Mesendoderm (in vitro differentiated cells): ENCODE results near the gene SUSD3.
"Not testable (repeated sequence)": the region's sequence is repeated elsewhere in the genome, so short reads cannot be mapped to it uniquely, and the experiment has no call there.

Experiments used
- DNase-seq: peaks from one replicate; pipeline ENCODE4 v3.0.0; 2013
- H2AK5ac ChIP-seq: 2 replicates; pipeline ENCODE4 v1.6.1; 2013; ENCODE audit warnings: low read length, inconsistent platforms
- H2BK120ac ChIP-seq: 2 replicates; pipeline ENCODE4 v1.6.1; 2013; ENCODE audit warnings: low read depth, mild to moderate bottlenecking, low read length, moderate library complexity, mixed read lengths
- H2BK15ac ChIP-seq: replicated peaks from 2 replicates; pipeline ENCODE4 v1.6.1; 2013; ENCODE audit warnings: low read depth, mild to moderate bottlenecking, moderate library complexity
- H2BK5ac ChIP-seq: 2 replicates; pipeline ENCODE4 v1.6.1; 2013; ENCODE audit warnings: low read length, inconsistent platforms
- H3K18ac ChIP-seq: 2 replicates; pipeline ENCODE4 v1.6.1; 2013; ENCODE audit warnings: mild to moderate bottlenecking, low read length, mixed read lengths
- H3K23ac ChIP-seq: one replicate; pipeline ENCODE4 v1.6.1; 2013; ENCODE audit warnings: low read length
- H3K27ac ChIP-seq: 2 replicates; pipeline ENCODE4 v1.5.1; 2013; ENCODE audit warnings: low read depth, mild to moderate bottlenecking, inconsistent platforms, low read length, moderate library complexity
- H3K27me3 ChIP-seq: 2 replicates; pipeline ENCODE4 v1.6.1; 2013; ENCODE audit warnings: low read length, control low read depth, mild to moderate bottlenecking, inconsistent platforms; ENCODE audit not compliant: insufficient read depth, poor library complexity
- H3K36me3 ChIP-seq: 2 replicates; pipeline ENCODE4 v1.6.1; 2013; ENCODE audit warnings: low read length, inconsistent platforms; ENCODE audit not compliant: control insufficient read depth, insufficient read depth
- H3K4ac ChIP-seq: one replicate; pipeline ENCODE4 v1.6.1; 2013; ENCODE audit warnings: low read depth, mild to moderate bottlenecking, low read length, moderate library complexity
- H3K4me1 ChIP-seq: 2 replicates; pipeline ENCODE4 v1.6.1; 2013; ENCODE audit warnings: low read depth, low read length, inconsistent platforms; ENCODE audit not compliant: control insufficient read depth
- H3K4me2 ChIP-seq: 2 replicates; pipeline ENCODE4 v1.6.1; 2013; ENCODE audit warnings: low read length
- H3K4me3 ChIP-seq: 2 replicates; pipeline ENCODE4 v1.5.1; 2013; ENCODE audit warnings: mild to moderate bottlenecking, low read length
- H3K56ac ChIP-seq: one replicate; pipeline ENCODE4 v1.6.1; 2013; ENCODE audit warnings: low read length
- H3K79me1 ChIP-seq: 2 replicates; pipeline ENCODE4 v1.6.1; 2013; ENCODE audit warnings: low read length, inconsistent platforms
- H3K79me2 ChIP-seq: 2 replicates; pipeline ENCODE4 v1.6.1; 2013; ENCODE audit warnings: mild to moderate bottlenecking, low read length; ENCODE audit not compliant: control insufficient read depth, insufficient read depth
- H3K9ac ChIP-seq: 2 replicates; pipeline ENCODE4 v1.6.1; 2013; ENCODE audit warnings: low read length, inconsistent platforms
- H4K5ac ChIP-seq: one replicate; pipeline ENCODE4 v1.6.1; 2013; ENCODE audit warnings: low read length
- H4K8ac ChIP-seq: one replicate; pipeline ENCODE4 v1.6.1; 2013; ENCODE audit warnings: low read depth, mild to moderate bottlenecking, control low read depth, low read length, moderate library complexity
- WGBS: extraction: QIAGEN DNeasy Blood & Tissue Kit; methylation state at CpG from one replicate; pipeline ENCODE4 v1.1.7; 2013; ENCODE audit warnings: low lambda C conversion rate, missing lambda C conversion rate; ENCODE audit not compliant: insufficient coverage; ENCODE audit errors: extremely low coverage; 5-methylcytosine and 5-hydroxymethylcytosine counted together

The SUSD3 gene

DNA sequence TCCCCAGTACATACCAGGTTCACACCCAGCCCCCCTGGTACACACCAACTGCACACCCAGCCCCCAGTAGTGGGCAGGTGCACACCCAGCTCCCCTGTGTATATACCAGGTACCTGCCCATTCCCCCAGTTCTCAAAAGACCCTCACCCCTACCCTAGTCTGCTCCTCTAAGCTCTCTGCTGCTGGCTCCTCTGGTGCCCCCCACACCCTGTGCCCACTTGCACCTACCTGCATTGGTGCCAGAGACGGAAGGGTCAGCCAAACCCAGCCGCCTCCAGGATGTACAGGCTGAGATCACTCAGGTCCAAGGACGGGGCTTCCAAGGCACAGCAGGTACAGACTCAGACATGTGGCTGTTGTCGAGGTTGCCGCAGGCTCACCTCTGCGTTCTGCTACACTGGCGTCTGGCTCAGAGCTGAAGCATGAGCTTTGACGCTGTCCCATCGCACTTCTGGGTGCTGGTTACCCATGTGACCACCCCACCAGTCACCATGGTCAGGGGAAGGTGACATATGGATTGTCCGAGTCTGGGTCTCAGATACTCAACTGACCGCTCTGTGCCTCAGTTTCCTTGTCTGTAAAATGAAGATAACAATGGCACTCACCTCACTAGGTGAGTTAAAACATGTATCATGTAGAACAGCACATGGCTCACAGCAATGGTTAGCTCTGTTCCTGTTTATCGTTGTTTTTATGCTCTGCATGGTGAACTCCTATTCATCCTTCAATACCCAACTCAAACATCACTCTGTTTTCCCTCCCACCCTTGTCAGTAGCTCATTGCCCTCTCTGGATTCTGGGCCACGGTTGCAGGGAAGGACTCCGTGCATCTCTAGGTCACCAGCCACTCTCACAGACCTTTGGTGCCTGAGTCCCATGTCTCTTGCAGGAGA is 45.3 kb upstream of the SUSD3 start:
- Histone ChIP-seq H2BK120ac (no peak overlapping the region), H3K36me3 (no peaks in the 10 kb centered on the region), H3K9ac (no peak overlapping the region), H4K8ac (no peak overlapping the region), H3K27me3 (no peaks in the 10 kb centered on the region), H4K5ac (no peak overlapping the region), H2BK5ac (no peak overlapping the region), H3K27ac (no peak overlapping the region), H3K4me1 (peaks cover 1% of the 10 kb centered on the region), H3K18ac (no peak overlapping the region), H3K4ac (no peak overlapping the region), H2AK5ac (no peak overlapping the region), H3K79me2 (no peaks in the 10 kb centered on the region), H3K23ac (no peak overlapping the region), H3K4me2 (no peak overlapping the region), H3K79me1 (no peaks in the 10 kb centered on the region), H3K56ac (no peak overlapping the region), H3K4me3 (no peak overlapping the region), H2BK15ac (no peak overlapping the region)
- DNase-seq, result no peak
- no CpG with 5 or more reads among the region's 14 CpGs for WGBS

- Histone ChIP-seq H3K79me1 (no peaks in the 10 kb centered on the region), H3K9ac (no peak overlapping the region), H3K36me3 (no peaks in the 10 kb centered on the region), H3K79me2 (no peaks in the 10 kb centered on the region), H3K27me3 (no peaks in the 10 kb centered on the region), H2AK5ac (no peak overlapping the region), H3K4me2 (no peak overlapping the region), H3K18ac (no peak overlapping the region), H3K4me3 (no peak overlapping the region), H2BK15ac (no peak overlapping the region), H3K56ac (no peak overlapping the region), H3K4me1 (peaks cover 1% of the 10 kb centered on the region), H2BK5ac (no peak overlapping the region), H4K5ac (no peak overlapping the region), H2BK120ac (no peak overlapping the region), H3K23ac (no peak overlapping the region), H4K8ac (no peak overlapping the region), H3K4ac (no peak overlapping the region), H3K27ac (no peak overlapping the region)
- no peak for DNase-seq
- no CpG with 5 or more reads among the region's 13 CpGs for WGBS
Measured at GRCh38 chr9:93013856-93014582, 44.5 kb upstream of the SUSD3 start.

GRCh38 chr9:93015190-93015589 is 43.3 kb upstream of the SUSD3 start:
- H4K8ac ChIP-seq, H4K5ac ChIP-seq, H3K4ac ChIP-seq, H3K79me2 ChIP-seq, H3K36me3 ChIP-seq, H3K23ac ChIP-seq, H3K27me3 ChIP-seq, H3K4me1 ChIP-seq, H3K4me3 ChIP-seq, H3K4me2 ChIP-seq, H2BK15ac ChIP-seq, H3K18ac ChIP-seq, H3K27ac ChIP-seq, H2BK5ac ChIP-seq, H3K9ac ChIP-seq, H2BK120ac ChIP-seq, DNase-seq, H3K79me1 ChIP-seq, H2AK5ac ChIP-seq, H3K56ac ChIP-seq: not testable (repeated sequence)
- WGBS, result 100% methylated on average over 1 of the region's 10 CpGs

- Histone ChIP-seq H3K4ac (no peak overlapping the region), H2AK5ac (no peak overlapping the region), H3K23ac (no peak overlapping the region), H3K36me3 (no peaks in the 10 kb centered on the region), H3K79me2 (no peaks in the 10 kb centered on the region), H3K4me2 (no peak overlapping the region), H3K27ac (no peak overlapping the region), H3K27me3 (no peaks in the 10 kb centered on the region), H3K4me3 (no peak overlapping the region), H2BK120ac (no peak overlapping the region), H4K5ac (no peak overlapping the region), H4K8ac (no peak overlapping the region), H3K56ac (no peak overlapping the region), H2BK5ac (no peak overlapping the region), H3K9ac (no peak overlapping the region), H3K4me1 (peaks cover 1% of the 10 kb centered on the region), H3K79me1 (no peaks in the 10 kb centered on the region), H2BK15ac (no peak overlapping the region), H3K18ac (no peak overlapping the region)
- DNase-seq, result no peak
- no CpG with 5 or more reads among the region's 9 CpGs for WGBS
Measured at GRCh38 chr9:93017621-93018020, 40.9 kb upstream of the SUSD3 start.

DNA sequence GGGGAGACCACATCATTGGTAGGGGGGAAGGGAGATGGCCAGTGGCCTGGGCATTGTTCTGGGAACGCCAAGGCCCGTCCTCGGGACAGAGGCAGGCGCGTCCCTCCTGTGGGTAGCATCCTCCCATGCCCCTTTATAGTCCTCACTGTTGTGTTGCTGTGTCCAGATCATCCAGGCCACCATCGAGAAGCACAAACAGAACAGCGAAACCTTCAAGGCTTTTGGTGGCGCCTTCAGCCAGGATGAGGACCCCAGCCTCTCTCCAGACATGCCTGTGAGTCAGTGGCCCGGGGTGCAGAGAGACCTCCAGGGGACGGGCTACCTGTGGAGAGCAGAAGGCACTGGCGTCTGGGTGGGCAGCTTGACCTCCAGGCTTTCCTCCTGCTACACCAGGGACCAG is 38.4 kb upstream of the SUSD3 start:
- Histone ChIP-seq H4K8ac (no peak overlapping the region), H3K23ac (no peak overlapping the region), H3K79me1 (no peaks in the 10 kb centered on the region), H2AK5ac (no peak overlapping the region), H3K56ac (peak overlapping the region; percentile 17), H4K5ac (no peak overlapping the region), H3K4me3 (no peak overlapping the region), H3K27me3 (no peaks in the 10 kb centered on the region), H3K4me2 (no peak overlapping the region), H3K79me2 (no peaks in the 10 kb centered on the region), H3K4me1 (no peaks in the 10 kb centered on the region), H2BK5ac (no peak overlapping the region), H2BK120ac (no peak overlapping the region), H3K36me3 (no peaks in the 10 kb centered on the region), H3K27ac (no peak overlapping the region), H3K4ac (no peak overlapping the region), H3K9ac (no peak overlapping the region), H3K18ac (no peak overlapping the region), H2BK15ac (no peak overlapping the region)
- no CpG with 5 or more reads among the region's 11 CpGs for WGBS
- DNase-seq, result no peak
